ENCODE data around the gene WWOX.

DNA sequence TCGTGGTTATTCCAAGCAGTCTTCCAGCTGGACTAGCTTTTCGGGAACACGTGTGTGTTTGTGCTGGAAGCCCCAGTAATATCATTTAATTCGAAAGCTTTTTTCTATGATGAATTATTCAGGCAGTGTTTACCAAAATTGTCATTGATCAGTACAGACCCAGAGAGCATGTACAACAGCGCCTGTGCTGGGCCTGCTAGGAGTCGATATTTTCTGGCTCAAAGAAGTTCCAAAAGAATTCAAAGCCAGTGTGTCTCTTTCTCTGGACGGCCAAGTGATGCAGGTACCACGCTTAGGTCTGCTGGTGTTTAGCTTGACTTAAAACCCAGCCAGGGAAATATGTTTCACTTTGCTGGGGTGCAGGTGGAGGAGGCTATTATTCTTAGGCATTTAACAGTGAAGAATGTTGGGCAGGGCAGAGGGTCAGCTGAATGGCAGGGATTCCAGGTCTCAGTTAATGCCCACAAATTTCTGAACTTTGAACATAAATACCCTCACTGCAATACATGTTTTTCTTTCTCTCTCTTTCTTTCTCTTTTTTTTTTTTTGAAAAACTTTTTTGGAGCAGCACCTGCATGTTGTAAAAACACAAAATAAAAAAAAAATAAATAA is 401.3 kb downstream of the WWOX start:
- no peak for TF ChIP-seq POLR2A (IDR thresholded peaks at IDR 0.05)
- TF ChIP-seq, protein P1, sequence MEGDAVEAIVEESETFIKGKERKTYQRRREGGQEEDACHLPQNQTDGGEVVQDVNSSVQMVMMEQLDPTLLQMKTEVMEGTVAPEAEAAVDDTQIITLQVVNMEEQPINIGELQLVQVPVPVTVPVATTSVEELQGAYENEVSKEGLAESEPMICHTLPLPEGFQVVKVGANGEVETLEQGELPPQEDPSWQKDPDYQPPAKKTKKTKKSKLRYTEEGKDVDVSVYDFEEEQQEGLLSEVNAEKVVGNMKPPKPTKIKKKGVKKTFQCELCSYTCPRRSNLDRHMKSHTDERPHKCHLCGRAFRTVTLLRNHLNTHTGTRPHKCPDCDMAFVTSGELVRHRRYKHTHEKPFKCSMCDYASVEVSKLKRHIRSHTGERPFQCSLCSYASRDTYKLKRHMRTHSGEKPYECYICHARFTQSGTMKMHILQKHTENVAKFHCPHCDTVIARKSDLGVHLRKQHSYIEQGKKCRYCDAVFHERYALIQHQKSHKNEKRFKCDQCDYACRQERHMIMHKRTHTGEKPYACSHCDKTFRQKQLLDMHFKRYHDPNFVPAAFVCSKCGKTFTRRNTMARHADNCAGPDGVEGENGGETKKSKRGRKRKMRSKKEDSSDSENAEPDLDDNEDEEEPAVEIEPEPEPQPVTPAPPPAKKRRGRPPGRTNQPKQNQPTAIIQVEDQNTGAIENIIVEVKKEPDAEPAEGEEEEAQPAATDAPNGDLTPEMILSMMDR (IDR thresholded peaks at IDR 0.05), result no peak
- TF ChIP-seq POLR2AphosphoS5 (IDR thresholded peaks at IDR 0.05), result no peak

All from gastroesophageal sphincter (tissue), 3 donors.